AML-193 (cell line): ENCODE results near the gene LTA4H.

Source experiments
- DNase-seq, 2 experiments: peaks; one replicate each; lab custom pipeline; 2025; lab: John Stamatoyannopoulos, UW

The LTA4H gene

DNA sequence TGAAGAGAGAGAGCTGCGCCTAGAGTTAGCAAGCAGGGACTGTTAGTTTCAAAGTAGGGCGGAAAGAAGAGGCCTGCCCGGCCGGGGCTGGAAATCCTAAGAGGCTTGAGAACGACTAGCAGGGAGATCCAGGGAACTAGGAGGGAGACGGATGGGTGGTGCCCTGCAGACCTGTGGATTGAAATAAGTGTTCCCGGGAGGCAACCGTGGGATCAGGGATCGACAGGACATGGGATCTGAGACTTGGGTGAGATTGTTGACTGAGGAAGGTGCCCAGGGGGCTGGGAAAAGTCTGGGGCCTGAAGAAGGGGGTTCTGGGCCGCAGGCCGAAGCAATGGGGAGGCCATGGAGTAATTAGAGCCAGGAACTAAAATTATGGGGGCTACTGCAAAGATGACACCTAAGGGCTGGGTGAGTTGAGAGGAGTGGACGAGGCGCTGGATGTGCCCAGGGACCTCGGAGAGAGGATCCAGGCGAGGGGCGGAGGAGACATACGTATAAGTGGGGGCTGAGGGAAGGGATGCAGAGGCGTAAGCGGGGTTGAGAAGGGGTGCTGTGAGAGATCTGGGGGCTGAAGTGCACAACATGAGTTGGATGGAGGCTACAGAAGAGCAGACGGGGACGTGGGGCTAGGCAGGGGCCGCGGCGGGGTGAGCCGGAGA lies 635 bp downstream of the LTA4H start:
- DNase-seq, result no peak

DNA sequence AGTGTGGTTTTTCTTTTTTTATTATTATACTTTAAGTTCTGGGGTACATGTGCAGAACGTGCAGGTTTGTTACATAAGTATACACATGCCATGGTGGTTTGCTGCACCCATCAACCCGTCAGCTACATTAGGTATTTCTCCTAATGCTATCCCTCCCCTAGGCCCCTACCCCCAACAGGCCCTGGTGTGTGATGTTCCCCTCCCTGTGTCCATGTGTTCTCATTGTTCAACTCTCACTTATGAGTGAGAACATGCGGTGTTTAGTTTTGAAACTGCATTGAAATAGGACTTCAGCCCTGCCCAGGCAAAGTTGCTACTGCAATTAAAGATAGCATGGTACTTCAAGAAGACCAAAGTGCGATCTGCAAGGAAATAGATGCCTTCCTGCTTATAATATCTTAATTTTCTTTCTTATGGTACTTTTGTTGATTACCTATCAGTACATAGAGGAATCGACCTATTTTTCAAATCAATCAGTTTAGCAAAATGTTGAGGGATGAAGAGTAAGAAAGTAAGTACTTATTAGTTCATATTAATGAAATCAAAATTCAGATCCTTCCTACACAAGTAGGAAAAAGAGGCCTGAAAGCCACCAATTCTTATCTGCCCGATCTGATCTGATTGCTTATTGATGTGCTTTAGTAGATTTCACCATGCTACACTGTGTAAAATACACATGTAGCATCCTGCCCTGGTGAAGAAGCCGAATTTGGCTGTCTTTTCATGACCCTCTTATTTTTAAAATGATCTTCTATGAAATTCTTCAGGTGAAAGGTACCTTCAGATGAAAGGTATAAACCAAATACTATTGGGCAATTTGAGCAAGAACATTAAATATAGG lies 1.6 kb downstream of the LTA4H start:
- no peak for DNase-seq

- no peak for DNase-seq
Measured at GRCh38 chr12:96029826-96030225, 5.6 kb downstream of the LTA4H start.

DNA sequence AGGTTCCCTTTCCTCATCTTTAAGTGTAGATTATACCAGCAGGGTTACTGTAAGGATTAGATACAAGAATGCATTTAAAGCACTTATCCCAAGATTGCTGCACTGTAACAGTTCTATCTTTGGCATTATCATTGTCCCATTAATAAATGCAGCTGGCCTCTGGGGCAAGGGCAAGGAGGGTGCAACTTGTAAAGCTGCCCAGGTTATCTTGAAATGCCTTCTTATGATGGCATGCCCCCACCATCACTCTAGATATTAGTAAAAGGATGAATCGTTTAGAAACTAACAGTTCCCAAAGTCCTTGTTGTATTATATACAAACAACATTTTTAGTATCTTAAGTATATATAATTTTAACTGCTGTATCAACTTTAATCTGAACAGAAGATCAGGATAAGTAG lies 6.8 kb downstream of the LTA4H start:
- DNase-seq, result no peak

- no peak for DNase-seq
Measured at GRCh38 chr12:96026331-96026730, 9.1 kb downstream of the LTA4H start.

DNA sequence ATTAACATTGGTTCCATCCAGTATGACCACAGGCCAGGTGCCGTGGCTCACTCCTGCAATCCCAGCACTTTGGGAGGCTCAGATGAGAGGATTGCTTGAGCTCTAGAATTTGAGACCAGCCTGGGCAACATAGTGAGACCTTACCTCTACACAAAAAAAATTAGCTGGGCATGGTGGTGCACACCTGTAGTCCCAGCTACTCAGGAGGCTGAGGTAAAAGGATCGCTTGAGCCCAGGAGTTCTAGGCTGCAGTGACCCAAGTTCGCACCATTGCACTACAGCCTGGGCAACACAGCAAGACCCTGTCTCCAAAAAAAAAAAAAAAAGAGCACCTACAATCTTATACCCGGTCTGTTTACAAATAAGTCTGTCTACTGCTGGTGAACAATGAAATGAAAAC lies 9.9 kb downstream of the LTA4H start:
- no peak for DNase-seq

- DNase-seq, result no peak
Measured at GRCh38 chr12:96020314-96021003, 14.9 kb downstream of the LTA4H start.

- no peak for DNase-seq
Measured at GRCh38 chr12:96015672-96016071, 19.7 kb downstream of the LTA4H start.

GRCh38 chr12:96014943-96015599 lies 20.3 kb downstream of the LTA4H start:
- no peak for DNase-seq

- DNase-seq, result no peak
Measured at GRCh38 chr12:96007729-96008128, 27.7 kb downstream of the LTA4H start.

DNA sequence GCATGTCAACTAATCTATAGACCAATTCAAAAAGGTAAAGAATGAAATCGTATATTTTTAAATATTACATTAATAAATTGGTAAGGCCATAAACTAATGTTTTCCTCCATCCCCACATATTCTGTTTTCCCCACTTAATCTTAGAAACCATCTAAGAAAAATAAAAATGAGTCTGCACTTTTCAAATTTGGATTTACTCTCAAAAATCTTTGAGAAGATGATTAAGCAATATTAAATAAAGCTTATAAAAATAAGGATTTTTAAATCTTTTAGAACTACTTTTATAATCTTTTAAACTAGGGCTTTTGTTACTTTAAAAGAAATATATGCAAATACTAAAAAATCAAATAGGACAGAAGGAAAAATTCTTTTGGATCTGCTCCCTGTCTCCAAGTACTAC lies 28.7 kb downstream of the LTA4H start:
- no peak for DNase-seq

- no peak for DNase-seq
Measured at GRCh38 chr12:96000858-96001257, 34.5 kb downstream of the LTA4H start.

GRCh38 chr12:95999484-95999883 lies 35.9 kb downstream of the LTA4H start:
- no peak for DNase-seq

DNA sequence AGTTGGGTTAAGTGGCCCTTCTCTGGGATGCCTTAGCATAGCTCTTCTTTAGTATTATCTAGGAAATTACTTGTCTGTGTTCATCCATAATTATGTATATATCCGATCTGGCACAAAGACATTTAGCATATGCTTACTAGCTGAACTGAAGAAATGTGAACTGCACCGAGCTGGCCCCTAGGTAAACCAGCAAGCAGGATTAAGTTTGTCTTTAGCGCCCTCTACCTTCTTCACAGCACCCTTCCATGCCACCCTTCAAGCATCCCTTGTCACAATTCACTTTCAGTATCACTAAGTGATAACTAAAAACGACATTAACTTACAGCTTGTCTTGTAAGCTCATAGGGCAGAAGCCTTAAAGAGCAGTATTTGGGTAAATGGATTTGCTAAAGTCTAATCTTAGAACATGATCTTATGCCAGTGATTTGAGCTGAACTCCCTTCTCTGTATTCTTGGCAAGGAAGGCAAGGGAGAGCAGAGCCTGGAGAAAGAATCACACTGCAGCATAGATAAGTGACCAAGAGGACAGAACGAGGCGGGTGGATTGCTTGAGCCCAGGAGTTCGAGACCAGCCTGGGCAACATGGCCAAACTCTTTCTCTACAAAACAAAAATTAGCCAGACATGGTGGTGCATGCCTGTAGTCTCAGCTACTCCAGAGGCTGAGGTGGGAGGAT lies 36.6 kb downstream of the LTA4H start:
- peak; percentile 86 to 89 for DNase-seq

DNA sequence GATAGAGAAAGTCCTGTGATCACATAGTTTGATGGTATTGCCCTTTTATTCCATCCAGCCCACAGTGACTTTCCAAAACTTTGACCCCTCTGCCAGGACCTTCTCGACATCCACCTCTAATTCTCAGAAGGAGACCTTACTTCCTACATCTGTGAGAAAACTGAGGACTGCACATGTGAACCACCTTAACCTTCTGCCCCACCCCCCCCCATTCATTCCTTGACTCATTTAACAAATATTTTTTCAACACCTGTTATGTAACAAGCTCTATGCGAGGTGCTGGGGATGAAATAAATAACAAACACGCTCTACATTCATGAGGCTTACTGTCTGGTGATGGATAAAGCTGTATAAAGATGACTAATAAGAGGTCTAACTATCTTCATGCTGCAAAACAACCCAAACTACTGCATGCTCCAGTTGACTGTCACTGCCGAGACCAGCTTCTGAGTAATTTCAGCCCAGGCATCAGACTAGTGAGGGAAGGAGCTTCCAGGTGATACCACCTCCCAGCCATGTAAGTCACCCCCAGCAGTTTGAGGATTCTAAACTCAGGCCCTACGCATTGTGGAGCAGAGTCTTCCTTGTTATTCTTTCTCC lies 37.4 kb downstream of the LTA4H start:
- no peak for DNase-seq

- DNase-seq, result no peak
Measured at GRCh38 chr12:95997276-95997675, 38.1 kb downstream of the LTA4H start.

DNA sequence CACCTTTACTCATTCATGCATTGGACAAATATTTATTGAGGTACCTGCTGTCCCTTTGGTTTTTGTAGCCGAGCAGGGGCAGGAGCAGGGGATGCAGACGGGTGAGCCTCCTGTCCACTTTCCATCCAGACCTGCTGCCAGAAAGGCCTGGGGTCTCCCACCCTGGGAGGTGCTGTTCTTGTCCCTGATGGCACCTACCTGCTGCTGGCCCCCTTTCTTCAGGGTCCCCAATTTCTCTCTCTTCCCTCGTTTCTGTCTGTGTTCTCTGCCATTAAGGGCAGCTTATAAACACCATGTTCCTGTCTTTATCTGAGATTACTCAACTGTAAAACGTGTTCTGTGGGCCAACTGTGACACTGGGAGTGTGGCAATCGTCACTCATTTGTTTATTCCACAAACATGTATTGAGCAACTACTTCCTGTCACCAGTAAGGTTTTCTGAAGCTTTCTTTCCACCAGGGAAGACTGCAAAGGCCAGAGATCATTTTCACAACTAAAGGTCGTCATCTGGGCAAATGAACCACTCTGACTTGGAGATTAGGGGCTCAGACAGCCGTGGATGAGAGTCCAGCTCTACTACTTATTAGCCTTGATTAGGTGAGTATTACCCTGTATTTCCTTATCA lies 39.2 kb downstream of the LTA4H start, which contains the start of gene HAL:
TSS of gene HAL (minus strand) at position 311 of the 625 bp plus-strand sequence. CDS start 434 bp downstream, outside the sequence.
- peak; percentile 84 to 93 for DNase-seq

GRCh38 chr12:95995238-95996031 lies 40.0 kb downstream of the LTA4H start:
- no peak for DNase-seq

DNA sequence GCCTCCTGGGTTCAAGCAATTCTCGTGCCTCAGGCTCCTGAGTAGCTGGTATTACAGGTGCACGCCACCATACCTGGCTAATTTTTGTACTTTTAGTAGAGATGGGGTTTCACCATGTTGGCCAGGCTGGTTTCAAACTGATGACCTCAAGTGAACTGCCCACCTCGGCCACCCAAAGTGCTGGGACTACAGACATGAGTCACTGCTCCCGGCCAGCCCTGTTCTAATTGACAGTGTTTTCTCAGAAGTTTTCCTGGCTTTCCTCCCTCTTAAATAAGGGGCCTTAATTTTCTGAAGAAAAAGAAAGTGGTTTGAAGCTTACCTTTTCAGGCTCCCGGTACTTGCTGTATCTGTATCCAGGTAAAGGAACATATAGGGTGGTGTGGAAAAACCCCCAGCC lies 40.9 kb downstream of the LTA4H start:
- DNase-seq, result no peak

- DNase-seq, result no peak
Measured at GRCh38 chr12:95993907-95994306, 41.5 kb downstream of the LTA4H start.
